Duodenal mucosa (tissue), 2 donors: ENCODE data around the gene GEMIN7.

ENCODE experiments used
- H3K27ac ChIP-seq: one replicate; pipeline ENCODE4 v1.7.0; 2013; ENCODE audit warnings: low read depth, low read length
- H3K27me3 ChIP-seq, 2 donors: one replicate each; pipeline ENCODE4 v1.7.0; 2013; ENCODE audit warnings: low read length in 2 of 2, control low read depth in 1 of 2; ENCODE audit not compliant: insufficient read depth in 2 of 2, control insufficient read depth in 1 of 2
- H3K36me3 ChIP-seq, 2 donors: one replicate each; pipeline ENCODE4 v1.7.0; 2013; ENCODE audit warnings: low read length in 2 of 2, control low read depth in 1 of 2; ENCODE audit not compliant: insufficient read depth in 2 of 2, control insufficient read depth in 1 of 2
- H3K4me1 ChIP-seq, 2 donors: one replicate each; pipeline ENCODE4 v1.7.0; 2013; ENCODE audit warnings: low read length in 2 of 2, control low read depth in 1 of 2; ENCODE audit not compliant: insufficient read depth in 2 of 2, control insufficient read depth in 1 of 2
- H3K4me3 ChIP-seq, 2 donors: one replicate each; pipeline ENCODE4 v1.7.0; 2013; ENCODE audit warnings: low read length in 2 of 2, low read depth in 1 of 2
- H3K9ac ChIP-seq, 2 donors: one replicate each; pipeline ENCODE4 v1.7.0; 2013; ENCODE audit warnings: low read length in 2 of 2, low read depth in 1 of 2
- H3K9me3 ChIP-seq, 2 donors: one replicate each; pipeline ENCODE4 v1.7.0; 2013; ENCODE audit warnings: low read length in 2 of 2, control low read depth in 1 of 2; ENCODE audit not compliant: control insufficient read depth in 1 of 2

The GEMIN7 gene, protein sequence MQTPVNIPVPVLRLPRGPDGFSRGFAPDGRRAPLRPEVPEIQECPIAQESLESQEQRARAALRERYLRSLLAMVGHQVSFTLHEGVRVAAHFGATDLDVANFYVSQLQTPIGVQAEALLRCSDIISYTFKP

DNA sequence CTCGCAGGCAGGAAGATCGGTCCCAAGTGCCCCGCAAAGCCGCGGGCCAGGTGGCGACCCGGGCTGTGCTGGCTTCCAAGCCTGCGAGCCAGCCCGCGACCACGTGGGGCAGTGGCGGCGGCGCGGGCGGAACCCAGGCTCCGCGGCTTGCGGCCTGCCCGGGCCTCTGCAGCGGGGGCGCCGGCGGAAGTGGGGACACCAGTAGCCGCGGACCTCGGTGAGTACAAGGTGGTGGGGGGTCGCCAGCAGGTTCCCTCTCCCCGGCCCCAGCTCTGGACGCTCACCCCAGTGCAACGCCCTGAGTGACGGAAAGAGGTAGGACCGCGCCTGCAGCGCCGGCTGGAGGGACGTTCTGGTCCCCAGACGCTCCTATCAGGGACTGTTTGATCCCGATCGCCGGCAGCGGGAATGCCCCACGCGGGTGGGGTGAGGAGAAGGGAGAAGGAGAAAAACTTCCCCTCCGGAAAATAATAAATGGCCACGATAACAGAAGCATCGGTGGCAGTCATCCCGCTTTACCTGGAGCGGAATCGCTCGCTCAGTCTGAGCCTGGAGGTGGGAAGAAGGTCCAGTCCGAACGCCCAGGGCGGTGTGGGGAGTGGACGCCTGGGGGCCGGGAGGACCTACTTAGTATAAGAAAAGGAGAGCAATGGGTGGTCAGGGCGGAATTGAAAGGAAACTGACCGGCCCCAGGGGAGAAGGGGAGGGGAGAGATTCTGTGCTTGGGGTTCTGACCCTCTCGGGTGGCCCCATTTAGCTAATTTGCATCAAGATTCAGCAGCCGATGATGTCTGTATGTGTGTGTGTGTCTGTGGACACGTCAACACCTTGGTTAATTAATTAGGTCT lies at the start of gene GEMIN7:
Gene GEMIN7, plus strand, starts transcription at position 198 of the 848 bp plus-strand sequence. CDS start 10,855 bp downstream, outside the sequence.
- H3K9me3 ChIP-seq: no peaks in the 10 kb centered on the region
- peak within 1 kb of the TSS; percentile 75 to 87 for H3K4me3 ChIP-seq
- H3K4me1 ChIP-seq: peaks cover 39 to 46% of the 10 kb centered on the region in 2 donors
- H3K27me3 ChIP-seq: no peaks in the 10 kb centered on the region
- H3K9ac ChIP-seq: peak within 1 kb of the TSS; percentile 84
- peaks cover 7 to 11% of the 10 kb centered on the region in 2 donors for H3K36me3 ChIP-seq
- H3K27ac ChIP-seq: peak within 1 kb of the TSS; percentile 67

DNA sequence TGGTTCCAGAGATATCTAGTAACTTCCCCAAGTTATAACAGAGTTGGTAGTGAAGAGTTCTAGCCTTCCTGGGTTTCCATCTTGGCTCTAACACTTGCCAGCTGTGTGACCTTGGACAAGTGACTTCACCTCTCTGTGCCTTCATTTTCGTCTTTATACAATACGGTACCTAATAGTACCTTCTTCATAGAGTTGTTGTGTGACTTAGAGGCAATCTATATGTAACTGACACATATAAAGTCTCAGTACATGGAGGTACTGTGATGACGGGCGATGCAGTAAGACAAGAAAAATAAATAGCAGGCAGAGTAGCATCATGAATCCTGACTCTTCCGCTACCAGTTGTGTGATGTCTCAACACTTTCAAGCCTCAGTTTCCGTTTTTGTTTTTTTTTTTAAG lies 48.2 kb upstream of the GEMIN7 start:
- Histone ChIP-seq H3K9me3 (no peaks in the 10 kb centered on the region), H3K9ac (no peak overlapping the region), H3K4me3 (no peak overlapping the region), H3K27ac (no peak overlapping the region), H3K4me1 (no peaks in the 10 kb centered on the region), H3K27me3 (no peaks in the 10 kb centered on the region), H3K36me3 (peaks cover 34 to 39% of the 10 kb centered on the region in 2 donors)

DNA sequence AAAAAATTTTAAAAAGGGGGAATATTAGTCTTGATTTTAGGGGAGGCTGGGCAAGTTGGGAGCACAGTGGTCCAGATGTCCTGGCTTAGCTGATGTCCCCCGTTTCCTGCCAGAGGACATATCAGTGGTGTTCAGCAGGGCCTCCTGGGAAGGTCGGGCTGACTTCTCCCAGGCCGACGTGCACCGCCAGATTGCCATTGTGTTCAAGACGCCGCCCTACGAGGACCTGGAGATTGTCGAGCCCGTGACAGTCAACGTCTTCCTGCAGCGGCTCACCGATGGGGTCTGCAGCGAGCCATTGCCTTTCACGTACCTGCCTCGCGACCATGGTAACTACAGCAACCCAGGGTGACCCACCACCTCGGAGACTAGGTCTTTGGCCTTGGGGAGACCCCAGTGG lies 46.6 kb upstream of the GEMIN7 start:
- H3K27ac ChIP-seq: no peak overlapping the region
- no peaks in the 10 kb centered on the region for H3K27me3 ChIP-seq
- peaks cover 28 to 38% of the 10 kb centered on the region in 2 donors for H3K36me3 ChIP-seq
- no peaks in the 10 kb centered on the region for H3K9me3 ChIP-seq
- H3K4me1 ChIP-seq: no peaks in the 10 kb centered on the region
- no peak overlapping the region for H3K4me3 ChIP-seq
- no peak overlapping the region for H3K9ac ChIP-seq

DNA sequence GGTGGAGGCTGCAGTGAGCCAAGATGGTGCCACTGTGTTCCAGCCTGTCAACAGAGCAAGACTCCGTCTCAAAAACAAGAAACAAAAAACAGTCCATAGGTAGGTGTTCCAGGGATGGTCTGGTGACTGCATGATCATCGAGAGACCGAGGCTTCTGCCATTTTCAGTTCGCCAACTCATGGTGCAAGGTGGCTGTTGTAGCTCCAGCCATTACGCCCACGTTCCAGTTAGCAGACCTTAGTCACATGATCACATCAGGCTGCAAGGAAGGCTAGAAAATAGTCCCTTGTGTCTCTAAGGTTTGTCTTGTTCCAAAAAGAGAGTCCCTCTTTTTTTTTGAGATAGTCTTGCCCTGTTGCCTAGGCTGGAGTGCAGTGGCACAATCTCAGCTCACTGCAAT lies 43.3 kb upstream of the GEMIN7 start:
- Histone ChIP-seq H3K27ac (no peak overlapping the region), H3K9ac (no peak overlapping the region), H3K36me3 (peaks cover 28 to 43% of the 10 kb centered on the region in 2 donors), H3K4me1 (peaks cover 13 to 14% of the 10 kb centered on the region in 2 donors), H3K4me3 (no peak overlapping the region), H3K27me3 (no peaks in the 10 kb centered on the region), H3K9me3 (no peaks in the 10 kb centered on the region)

DNA sequence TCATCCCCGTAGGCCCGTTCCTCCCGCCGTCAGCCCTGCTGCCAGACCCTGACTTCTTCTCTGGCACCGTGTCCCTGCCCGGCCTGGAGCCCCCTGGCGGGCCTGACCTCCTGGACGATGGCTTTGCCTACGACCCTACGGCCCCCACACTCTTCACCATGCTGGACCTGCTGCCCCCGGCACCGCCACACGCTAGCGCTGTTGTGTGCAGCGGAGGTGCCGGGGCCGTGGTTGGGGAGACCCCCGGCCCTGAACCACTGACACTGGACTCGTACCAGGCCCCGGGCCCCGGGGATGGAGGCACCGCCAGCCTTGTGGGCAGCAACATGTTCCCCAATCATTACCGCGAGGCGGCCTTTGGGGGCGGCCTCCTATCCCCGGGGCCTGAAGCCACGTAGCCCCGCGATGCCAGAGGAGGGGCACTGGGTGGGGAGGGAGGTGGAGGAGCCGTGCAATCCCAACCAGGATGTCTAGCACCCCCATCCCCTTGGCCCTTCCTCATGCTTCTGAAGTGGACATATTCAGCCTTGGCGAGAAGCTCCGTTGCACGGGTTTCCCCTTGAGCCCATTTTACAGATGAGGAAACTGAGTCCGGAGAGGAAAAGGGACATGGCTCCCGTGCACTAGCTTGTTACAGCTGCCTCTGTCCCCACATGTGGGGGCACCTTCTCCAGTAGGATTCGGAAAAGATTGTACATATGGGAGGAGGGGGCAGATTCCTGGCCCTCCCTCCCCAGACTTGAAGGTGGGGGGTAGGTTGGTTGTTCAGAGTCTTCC lies 41.5 kb upstream of the GEMIN7 start:
- Histone ChIP-seq H3K9ac (no peak overlapping the region), H3K27me3 (no peaks in the 10 kb centered on the region), H3K4me3 (no peak overlapping the region), H3K4me1 (peaks cover 13 to 28% of the 10 kb centered on the region in 2 donors), H3K36me3 (peaks cover 24 to 53% of the 10 kb centered on the region in 2 donors), H3K27ac (no peak overlapping the region), H3K9me3 (no peaks in the 10 kb centered on the region)

DNA sequence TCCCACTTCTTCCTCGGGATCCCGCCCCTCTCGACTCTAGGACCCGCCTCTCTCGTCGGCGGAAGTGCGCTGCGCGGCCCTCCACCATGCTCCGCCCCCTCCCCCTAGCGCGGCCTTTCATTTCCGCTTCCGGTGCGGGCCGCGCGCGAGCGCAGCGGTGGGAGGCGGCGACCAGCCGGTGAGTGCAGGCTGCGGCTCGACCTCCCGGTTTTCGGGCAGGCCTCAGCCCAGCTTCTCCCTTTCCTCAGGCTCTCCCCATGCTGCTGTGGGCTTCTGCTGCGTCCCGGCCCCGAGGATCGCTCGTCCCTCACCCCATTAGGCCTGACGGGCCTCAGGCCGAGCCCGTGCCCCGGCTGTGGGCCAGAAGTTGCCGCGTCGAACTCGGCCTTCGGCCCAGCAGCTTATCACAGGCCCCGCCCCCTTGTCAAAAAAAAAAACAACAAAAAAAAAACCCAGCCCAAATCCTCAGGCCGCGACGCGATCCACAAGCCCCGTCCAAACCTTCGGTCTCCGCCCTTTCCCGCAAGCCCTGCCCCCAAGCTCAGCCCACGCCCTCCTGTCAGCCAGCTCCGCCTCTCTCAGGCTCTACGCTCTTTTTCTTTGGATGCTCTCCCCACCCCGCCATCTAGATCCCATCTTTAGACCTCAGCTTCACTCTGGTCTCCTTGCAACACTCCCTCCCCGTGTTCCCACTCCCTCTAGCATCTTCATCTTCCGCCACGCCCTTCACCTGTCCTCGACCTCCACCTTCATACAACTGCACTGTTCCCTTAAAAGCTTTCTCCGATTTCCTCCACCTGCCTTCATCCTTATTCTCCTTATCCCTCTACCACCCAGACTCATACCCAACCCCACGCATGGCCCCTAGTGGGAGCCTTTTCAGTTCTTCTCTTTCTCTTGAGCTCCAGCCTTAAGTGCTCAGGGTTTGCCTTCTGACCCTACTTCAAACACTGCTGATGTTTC lies 39.8 kb upstream of the GEMIN7 start, which contains the start of gene CLASRP:
Gene CLASRP, plus strand, starts transcription at position 115 of the 963 bp plus-strand sequence. CDS start 1,168 bp downstream, outside the sequence.
- H3K36me3 ChIP-seq: peaks cover 18 to 52% of the 10 kb centered on the region in 2 donors
- peak within 1 kb of the TSS; percentile 99 for H3K27ac ChIP-seq
- H3K27me3 ChIP-seq: no peaks in the 10 kb centered on the region
- H3K9me3 ChIP-seq: no peaks in the 10 kb centered on the region
- peak within 1 kb of the TSS; percentile 81 to 92 for H3K4me3 ChIP-seq
- H3K9ac ChIP-seq: peak within 1 kb of the TSS; percentile 92 to 97
- H3K4me1 ChIP-seq: peaks cover 13 to 28% of the 10 kb centered on the region in 2 donors

DNA sequence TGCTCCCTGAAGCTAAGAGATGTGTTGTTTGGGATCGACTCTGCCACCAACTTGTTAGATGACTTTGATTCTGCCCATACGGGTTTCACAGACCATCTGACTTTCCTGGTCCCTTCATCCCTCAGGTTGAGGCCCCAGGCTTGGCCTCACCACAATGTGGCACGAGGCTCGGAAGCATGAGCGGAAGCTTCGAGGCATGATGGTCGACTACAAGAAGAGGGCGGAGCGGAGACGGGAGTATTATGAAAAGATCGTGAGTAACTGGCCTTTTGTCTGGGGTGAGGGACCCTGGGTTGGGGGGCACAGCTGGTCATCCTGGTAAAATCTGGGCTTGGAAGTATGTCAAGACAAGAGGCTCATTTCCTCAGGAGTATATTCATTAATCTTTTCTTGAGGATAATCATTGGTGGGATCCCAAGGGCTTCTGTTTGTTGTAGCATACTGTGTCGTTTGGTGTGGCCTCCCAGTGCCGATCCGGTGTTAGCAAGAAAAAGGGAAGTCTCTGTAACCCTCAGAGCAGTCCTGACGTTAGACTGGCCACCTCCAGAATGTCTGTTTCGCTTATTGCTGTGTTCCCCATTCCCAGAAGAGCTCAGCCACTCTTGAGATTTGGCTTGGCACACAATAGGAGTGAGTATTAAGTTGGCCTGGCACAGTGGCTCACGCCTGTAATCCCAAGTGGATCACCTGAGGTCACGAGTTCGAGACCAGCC lies 38.8 kb upstream of the GEMIN7 start:
- no peaks in the 10 kb centered on the region for H3K27me3 ChIP-seq
- no peaks in the 10 kb centered on the region for H3K9me3 ChIP-seq
- H3K4me1 ChIP-seq: peaks cover 19 to 36% of the 10 kb centered on the region in 2 donors
- H3K4me3 ChIP-seq: peak overlapping the region; percentile 81 to 92
- H3K27ac ChIP-seq: no peak overlapping the region
- peaks cover 14 to 54% of the 10 kb centered on the region in 2 donors for H3K36me3 ChIP-seq
- peak overlapping the region; percentile 92 to 97 for H3K9ac ChIP-seq

DNA sequence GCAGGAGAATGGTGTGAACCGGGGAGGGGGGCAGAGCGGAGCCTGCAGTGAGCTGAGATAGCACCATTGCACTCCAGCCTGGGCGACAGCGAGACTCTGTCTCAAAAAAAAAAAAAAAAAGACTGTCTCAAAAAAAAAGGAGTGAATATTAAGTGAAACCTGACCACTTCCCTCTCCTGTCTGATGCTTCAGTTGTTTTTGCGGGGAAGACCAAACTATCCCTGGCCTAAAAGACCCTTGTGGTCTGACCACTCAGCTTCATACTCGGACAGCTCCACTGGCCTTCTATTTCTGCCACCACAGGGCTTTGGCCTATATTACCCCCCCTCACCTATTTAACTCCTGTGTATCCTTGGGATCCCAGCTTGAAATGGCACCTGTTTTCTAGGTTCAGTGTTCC lies 37.9 kb upstream of the GEMIN7 start:
- no peak overlapping the region for H3K27ac ChIP-seq
- H3K4me3 ChIP-seq: no peak overlapping the region
- no peaks in the 10 kb centered on the region for H3K9me3 ChIP-seq
- H3K4me1 ChIP-seq: peaks cover 28 to 45% of the 10 kb centered on the region in 2 donors
- H3K9ac ChIP-seq: no peak overlapping the region
- H3K27me3 ChIP-seq: no peaks in the 10 kb centered on the region
- H3K36me3 ChIP-seq: peaks cover 15 to 56% of the 10 kb centered on the region in 2 donors
